Effector CD4-positive, alpha-beta T cell (primary cell): ENCODE measurements around the gene CHST15.

ENCODE experiments used
- DNase-seq: peaks from one replicate; pipeline ENCODE4 v3.0.0-alpha.2; 2020

Gene CHST15

GRCh38 chr10:124025660-124026588 is 67.5 kb downstream of the CHST15 start:
- DNase-seq: no peak

GRCh38 chr10:124025152-124025551 is 68.2 kb downstream of the CHST15 start:
- no peak for DNase-seq

GRCh38 chr10:124022066-124022465 is 71.3 kb downstream of the CHST15 start:
- DNase-seq: no peak

GRCh38 chr10:124020981-124021815 is 72.2 kb downstream of the CHST15 start:
- DNase-seq: no peak

- no peak for DNase-seq
Observed at GRCh38 chr10:124019886-124020797, 73.3 kb downstream of the CHST15 start.

GRCh38 chr10:124018886-124019525 is 74.4 kb downstream of the CHST15 start:
- DNase-seq: no peak

- DNase-seq: no peak
Observed at GRCh38 chr10:124017729-124018128, 75.7 kb downstream of the CHST15 start.

GRCh38 chr10:124016804-124017375 is 76.5 kb downstream of the CHST15 start:
- DNase-seq: no peak

- DNase-seq: no peak
Observed at GRCh38 chr10:124015991-124016390, 77.4 kb downstream of the CHST15 start.

GRCh38 chr10:124014416-124015154 is 78.8 kb downstream of the CHST15 start:
- no peak for DNase-seq

GRCh38 chr10:124013916-124014315 is 79.5 kb downstream of the CHST15 start:
- DNase-seq: no peak

GRCh38 chr10:124012991-124013390 is 80.4 kb downstream of the CHST15 start:
- no peak for DNase-seq

- DNase-seq: no peak
Observed at GRCh38 chr10:124012583-124012982, 80.8 kb downstream of the CHST15 start.

GRCh38 chr10:124012066-124012465 is 81.3 kb downstream of the CHST15 start:
- no peak for DNase-seq

- no peak for DNase-seq
Observed at GRCh38 chr10:124011464-124011863, 81.9 kb downstream of the CHST15 start.

- DNase-seq: no peak
Observed at GRCh38 chr10:124010563-124011131, 82.8 kb downstream of the CHST15 start.

GRCh38 chr10:124010024-124010423 is 83.4 kb downstream of the CHST15 start:
- no peak for DNase-seq

- DNase-seq: no peak
Observed at GRCh38 chr10:124009231-124010015, 84.0 kb downstream of the CHST15 start.

GRCh38 chr10:124008681-124009080 is 84.7 kb downstream of the CHST15 start:
- DNase-seq: no peak

- no peak for DNase-seq
Observed at GRCh38 chr10:124008187-124008586, 85.2 kb downstream of the CHST15 start.
